ENCODE results near the gene CMC4.

DNA sequence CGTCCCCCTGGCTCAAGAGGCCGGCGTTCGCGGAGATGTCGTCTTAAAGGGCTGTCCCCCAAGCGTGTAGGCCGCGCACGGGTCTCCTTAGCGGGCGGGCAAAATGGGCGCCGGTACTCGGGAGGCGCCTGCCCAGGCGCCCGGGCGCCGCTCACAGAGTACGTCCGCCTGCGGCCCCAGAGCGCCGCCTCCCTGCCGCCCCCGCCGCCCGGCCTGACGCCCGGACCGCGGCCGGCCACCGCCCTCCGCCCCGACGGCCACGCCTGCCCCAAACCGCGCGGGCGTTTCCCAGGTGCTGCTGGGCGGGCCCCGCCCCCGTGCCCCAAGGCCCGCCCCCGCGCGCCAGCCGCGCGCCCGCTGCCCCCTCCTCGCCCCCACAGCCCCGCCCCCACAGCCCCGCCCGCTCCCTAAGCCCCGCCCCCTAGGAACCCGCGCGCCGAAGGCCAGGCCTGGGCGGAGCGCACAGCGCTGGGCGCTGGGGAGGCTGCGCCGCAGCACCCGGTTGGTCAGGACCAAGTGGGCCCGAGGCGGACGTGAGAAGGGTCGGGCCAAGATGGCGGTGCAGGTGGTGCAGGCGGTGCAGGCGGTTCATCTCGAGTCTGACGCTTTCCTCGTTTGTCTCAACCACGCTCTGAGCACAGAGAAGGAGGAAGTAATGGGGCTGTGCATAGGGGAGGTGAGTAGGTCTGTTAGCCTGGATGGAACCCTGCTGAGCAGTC is at the start of gene CMC4, which contains the start of the genes BRCC3 and MTCP1:
- TF ChIP-seq POLR2A (IDR thresholded peaks at IDR 0.05): peak in 2 of 4 donors; percentile 69 to 74
- TF ChIP-seq, protein P1, sequence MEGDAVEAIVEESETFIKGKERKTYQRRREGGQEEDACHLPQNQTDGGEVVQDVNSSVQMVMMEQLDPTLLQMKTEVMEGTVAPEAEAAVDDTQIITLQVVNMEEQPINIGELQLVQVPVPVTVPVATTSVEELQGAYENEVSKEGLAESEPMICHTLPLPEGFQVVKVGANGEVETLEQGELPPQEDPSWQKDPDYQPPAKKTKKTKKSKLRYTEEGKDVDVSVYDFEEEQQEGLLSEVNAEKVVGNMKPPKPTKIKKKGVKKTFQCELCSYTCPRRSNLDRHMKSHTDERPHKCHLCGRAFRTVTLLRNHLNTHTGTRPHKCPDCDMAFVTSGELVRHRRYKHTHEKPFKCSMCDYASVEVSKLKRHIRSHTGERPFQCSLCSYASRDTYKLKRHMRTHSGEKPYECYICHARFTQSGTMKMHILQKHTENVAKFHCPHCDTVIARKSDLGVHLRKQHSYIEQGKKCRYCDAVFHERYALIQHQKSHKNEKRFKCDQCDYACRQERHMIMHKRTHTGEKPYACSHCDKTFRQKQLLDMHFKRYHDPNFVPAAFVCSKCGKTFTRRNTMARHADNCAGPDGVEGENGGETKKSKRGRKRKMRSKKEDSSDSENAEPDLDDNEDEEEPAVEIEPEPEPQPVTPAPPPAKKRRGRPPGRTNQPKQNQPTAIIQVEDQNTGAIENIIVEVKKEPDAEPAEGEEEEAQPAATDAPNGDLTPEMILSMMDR (IDR thresholded peaks at IDR 0.05): no peak
